Right atrium auricular region (tissue), 2 donors: ENCODE data around the gene TMEM232. TPM values are rescaled to one million over a fixed set of nuclear protein-coding genes. Genes with fewer than 3 reads are reported as not detected.

ENCODE experiments used
- DNase-seq: peaks from one replicate; pipeline ENCODE4 v3.0.0-alpha.2; 2019; ENCODE audit warnings: low spot score
- H3K27ac ChIP-seq, 2 donors: fragments of 200-600 bp; sonication (generic); 1 replicate in 1 of 2; 2 replicates in 1 of 2; pipeline ENCODE4 v1.5.1; 2016 to 2019
- H3K27me3 ChIP-seq, 2 donors: fragments of 200-600 bp; sonication (generic); one replicate each; pipeline versions ENCODE4 v1.5.1 to v1.6.0; 2017 to 2019
- H3K36me3 ChIP-seq: fragments of 200-600 bp; sonication (generic); one replicate; pipeline ENCODE4 v1.5.1; 2016
- H3K4me1 ChIP-seq, 2 donors: fragments of 200-600 bp; sonication (generic); one replicate each; pipeline versions ENCODE4 v1.5.1 to v1.6.0; 2017 to 2019
- H3K4me3 ChIP-seq, 2 donors: fragments of 200-600 bp; sonication (generic); 1 replicate in 1 of 2; 2 replicates in 1 of 2; pipeline ENCODE4 v1.5.1; 2017 to 2019; ENCODE audit warnings: mild to moderate bottlenecking in 1 of 2, moderate library complexity in 1 of 2
- H3K9me3 ChIP-seq, 2 donors: fragments of 200-600 bp; sonication (generic); one replicate each; pipeline ENCODE4 v1.5.1; 2019
- total RNA-seq, 2 donors: library from RNA; depleted of rRNA; stranded (reverse); fragments of >200 nt; gene quantifications; one replicate each; pipeline ENCODE4 v1.1.0, GENCODE V29; 2016
- TF ChIP-seq, protein P1 (sequence below), 2 donors: fragments of 200-600 bp; sonication (generic); IDR thresholded peaks; one replicate each; pipeline ENCODE4 v1.5.1; 2019; ENCODE audit warnings: antibody characterized with exemption in 2 of 2

TMEM232 gene
- total RNA-seq, 2 donors from 2014 or later: 1.1 to 1.2 TPM

- TF ChIP-seq, protein P1, sequence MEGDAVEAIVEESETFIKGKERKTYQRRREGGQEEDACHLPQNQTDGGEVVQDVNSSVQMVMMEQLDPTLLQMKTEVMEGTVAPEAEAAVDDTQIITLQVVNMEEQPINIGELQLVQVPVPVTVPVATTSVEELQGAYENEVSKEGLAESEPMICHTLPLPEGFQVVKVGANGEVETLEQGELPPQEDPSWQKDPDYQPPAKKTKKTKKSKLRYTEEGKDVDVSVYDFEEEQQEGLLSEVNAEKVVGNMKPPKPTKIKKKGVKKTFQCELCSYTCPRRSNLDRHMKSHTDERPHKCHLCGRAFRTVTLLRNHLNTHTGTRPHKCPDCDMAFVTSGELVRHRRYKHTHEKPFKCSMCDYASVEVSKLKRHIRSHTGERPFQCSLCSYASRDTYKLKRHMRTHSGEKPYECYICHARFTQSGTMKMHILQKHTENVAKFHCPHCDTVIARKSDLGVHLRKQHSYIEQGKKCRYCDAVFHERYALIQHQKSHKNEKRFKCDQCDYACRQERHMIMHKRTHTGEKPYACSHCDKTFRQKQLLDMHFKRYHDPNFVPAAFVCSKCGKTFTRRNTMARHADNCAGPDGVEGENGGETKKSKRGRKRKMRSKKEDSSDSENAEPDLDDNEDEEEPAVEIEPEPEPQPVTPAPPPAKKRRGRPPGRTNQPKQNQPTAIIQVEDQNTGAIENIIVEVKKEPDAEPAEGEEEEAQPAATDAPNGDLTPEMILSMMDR (IDR thresholded peaks at IDR 0.05): no peak
- Histone ChIP-seq H3K27me3 (no peaks in the 10 kb centered on the region), H3K4me3 (no peak overlapping the region), H3K36me3 (no peaks in the 10 kb centered on the region), H3K9me3 (peaks cover 0 to 5% of the 10 kb centered on the region in 2 donors), H3K4me1 (no peaks in the 10 kb centered on the region), H3K27ac (no peak overlapping the region)
- DNase-seq: no peak
Observed at GRCh38 chr5:110440058-110440457, 286.4 kb downstream of the TMEM232 start.

DNA sequence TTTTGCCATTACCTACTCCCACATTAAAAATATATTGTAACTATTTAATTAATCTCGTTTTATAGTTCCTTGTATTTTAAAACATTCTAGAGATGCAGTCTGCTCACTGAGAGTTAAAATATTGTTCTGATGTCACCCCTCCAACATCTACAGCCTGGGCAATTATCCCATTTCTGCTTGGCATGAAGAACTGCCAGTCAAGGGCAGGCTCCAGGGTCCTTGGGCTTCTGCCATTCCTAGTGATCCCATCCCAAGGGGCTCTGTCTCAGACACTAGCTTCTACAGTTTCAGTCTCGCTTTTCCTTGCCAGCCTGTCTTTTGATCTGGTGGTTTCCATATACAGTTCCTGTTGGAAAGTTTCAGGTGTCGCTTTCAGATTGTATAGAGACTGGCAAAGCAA, 287.2 kb downstream of the TMEM232 start:
- Histone ChIP-seq H3K36me3 (no peaks in the 10 kb centered on the region), H3K4me1 (no peaks in the 10 kb centered on the region), H3K27me3 (no peaks in the 10 kb centered on the region), H3K9me3 (peaks cover 0 to 5% of the 10 kb centered on the region in 2 donors), H3K27ac (no peak overlapping the region), H3K4me3 (no peak overlapping the region)
- TF ChIP-seq, protein P1 (IDR thresholded peaks at IDR 0.05): no peak
- no peak for DNase-seq

DNA sequence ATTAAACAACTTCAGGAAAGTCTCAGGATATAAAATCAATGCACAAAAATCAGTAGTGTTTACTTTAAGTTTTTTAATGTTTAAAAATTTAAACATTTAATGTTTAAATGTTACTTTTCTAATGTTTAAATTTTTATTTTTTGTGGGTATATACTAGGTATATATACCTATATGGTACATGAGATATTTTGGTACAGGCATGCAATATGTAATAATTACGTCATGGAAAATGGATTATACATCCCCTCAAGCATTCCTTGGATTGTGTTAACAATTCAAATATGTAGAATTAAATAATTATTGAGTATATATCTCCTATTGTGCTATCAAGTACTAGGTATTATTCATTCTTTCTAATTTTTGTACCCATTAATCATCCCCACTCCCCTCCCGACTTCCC, 291.3 kb downstream of the TMEM232 start:
- H3K4me1 ChIP-seq: no peaks in the 10 kb centered on the region
- H3K4me3 ChIP-seq: no peak overlapping the region
- peaks cover 0 to 12% of the 10 kb centered on the region in 2 donors for H3K9me3 ChIP-seq
- TF ChIP-seq, protein P1 (IDR thresholded peaks at IDR 0.05): no peak
- H3K36me3 ChIP-seq: no peaks in the 10 kb centered on the region
- no peak for DNase-seq
- no peak overlapping the region for H3K27ac ChIP-seq
- no peaks in the 10 kb centered on the region for H3K27me3 ChIP-seq

DNA sequence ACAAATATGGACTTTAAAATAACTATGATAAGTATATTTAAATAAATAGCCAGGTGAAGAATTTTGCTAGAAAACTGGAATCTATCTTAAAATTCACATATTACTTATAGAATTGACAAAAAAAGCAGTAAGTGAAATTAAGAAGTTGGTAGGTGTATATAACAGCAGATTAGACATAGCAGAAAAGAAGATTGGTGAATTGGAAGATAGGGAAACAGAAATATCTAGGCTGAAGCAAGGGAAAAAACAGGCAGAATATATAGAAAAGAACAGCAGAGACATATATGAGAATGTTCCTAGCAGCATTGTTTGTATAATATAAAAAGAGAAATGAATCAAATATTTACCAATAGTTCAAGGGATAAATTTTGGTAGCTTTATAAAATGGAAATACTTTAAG, 294.9 kb downstream of the TMEM232 start:
- H3K4me1 ChIP-seq: no peaks in the 10 kb centered on the region
- H3K27ac ChIP-seq: no peak overlapping the region
- no peak for DNase-seq
- H3K4me3 ChIP-seq: no peak overlapping the region
- no peaks in the 10 kb centered on the region for H3K27me3 ChIP-seq
- H3K36me3 ChIP-seq: no peaks in the 10 kb centered on the region
- peaks cover 0 to 11% of the 10 kb centered on the region in 2 donors for H3K9me3 ChIP-seq
- TF ChIP-seq, protein P1 (IDR thresholded peaks at IDR 0.05): no peak

- no peak for DNase-seq
- no peaks in the 10 kb centered on the region for H3K27me3 ChIP-seq
- H3K27ac ChIP-seq: no peak overlapping the region
- H3K4me1 ChIP-seq: no peaks in the 10 kb centered on the region
- TF ChIP-seq, protein P1 (IDR thresholded peaks at IDR 0.05): peak in 1 of 2 donors; percentile 33
- H3K9me3 ChIP-seq: no peaks in the 10 kb centered on the region
- H3K36me3 ChIP-seq: no peaks in the 10 kb centered on the region
- no peak overlapping the region for H3K4me3 ChIP-seq
Observed at GRCh38 chr5:110414360-110414759, 312.1 kb downstream of the TMEM232 start.

GRCh38 chr5:110413856-110414255, 312.6 kb downstream of the TMEM232 start:
- no peak overlapping the region for H3K4me3 ChIP-seq
- H3K36me3 ChIP-seq: no peaks in the 10 kb centered on the region
- no peak overlapping the region for H3K27ac ChIP-seq
- no peak for DNase-seq
- no peaks in the 10 kb centered on the region for H3K27me3 ChIP-seq
- no peaks in the 10 kb centered on the region for H3K9me3 ChIP-seq
- TF ChIP-seq, protein P1 (IDR thresholded peaks at IDR 0.05): no peak
- no peaks in the 10 kb centered on the region for H3K4me1 ChIP-seq
